GM18526 (cell line): ENCODE measurements around the gene STK17A.

Experiments
- POLR2A ChIP-seq: IDR thresholded peaks from 3 replicates; pipeline ENCODE4 v1.6.1; 2011; ENCODE audit not compliant: insufficient read length; ENCODE audit errors: extremely low read depth

Gene STK17A

GRCh38 chr7:43559171-43559945, 23.6 kb upstream of the STK17A start:
- TF ChIP-seq POLR2A = no peak

- no peak for TF ChIP-seq POLR2A
Observed at GRCh38 chr7:43559946-43560335, 23.0 kb upstream of the STK17A start.

GRCh38 chr7:43560742-43561330, 22.1 kb upstream of the STK17A start:
- TF ChIP-seq POLR2A = no peak

GRCh38 chr7:43562383-43562782, 20.5 kb upstream of the STK17A start:
- no peak for TF ChIP-seq POLR2A

GRCh38 chr7:43565786-43566185, 17.1 kb upstream of the STK17A start:
- TF ChIP-seq POLR2A = no peak

- TF ChIP-seq POLR2A = no peak
Observed at GRCh38 chr7:43568529-43568928, 14.4 kb upstream of the STK17A start.

GRCh38 chr7:43569424-43569823, 13.5 kb upstream of the STK17A start:
- TF ChIP-seq POLR2A = no peak

- TF ChIP-seq POLR2A = no peak
Observed at GRCh38 chr7:43570688-43571365, 12.1 kb upstream of the STK17A start.

GRCh38 chr7:43572516-43573049, 10.3 kb upstream of the STK17A start:
- no peak for TF ChIP-seq POLR2A

- no peak for TF ChIP-seq POLR2A
Observed at GRCh38 chr7:43575506-43575905, 7.4 kb upstream of the STK17A start.

- no peak for TF ChIP-seq POLR2A
Observed at GRCh38 chr7:43576241-43576640, 6.7 kb upstream of the STK17A start.

GRCh38 chr7:43577485-43577951, 5.4 kb upstream of the STK17A start:
- TF ChIP-seq POLR2A = no peak

- TF ChIP-seq POLR2A = peak; percentile 21
Observed at GRCh38 chr7:43583424-43584194, 701 bp downstream of the STK17A start.

- no peak for TF ChIP-seq POLR2A
Observed at GRCh38 chr7:43584195-43584586, 1.3 kb downstream of the STK17A start.

- no peak for TF ChIP-seq POLR2A
Observed at GRCh38 chr7:43585562-43585961, 2.7 kb downstream of the STK17A start.
